PFSK-1 (cell line): ENCODE data around the gene ATP2B2.

Experiments used
- FOXP2 ChIP-seq: optimal IDR thresholded peaks from 2 replicates; pipeline ENCODE3; 2011; ENCODE audit warnings: borderline replicate concordance, control low read depth, inconsistent platforms; ENCODE audit not compliant: insufficient read depth; ENCODE audit errors: extremely low read length, extremely low read depth
- POLR2AphosphoS5 ChIP-seq: IDR thresholded peaks from 2 replicates; pipeline ENCODE4 v1.6.1; 2012; ENCODE audit warnings: low read depth, mild to moderate bottlenecking, control low read depth, low read length, moderate library complexity
- SIN3A ChIP-seq: IDR thresholded peaks from 2 replicates; pipeline ENCODE4 v1.6.1; 2012; ENCODE audit warnings: mild to moderate bottlenecking, low read length, moderate library complexity, borderline replicate concordance; ENCODE audit not compliant: insufficient read depth
- TAF1 ChIP-seq: IDR thresholded peaks from 2 replicates; pipeline ENCODE4 v1.6.1; 2012; ENCODE audit warnings: low read length, control low read depth, borderline replicate concordance; ENCODE audit not compliant: insufficient read depth
- TF ChIP-seq, protein P1 (sequence below), 2 experiments: IDR thresholded peaks; 2 replicates each; pipeline versions ENCODE4 v1.6.1 to v1.8.0; 2011 to 2012; ENCODE audit warnings: low read depth in 2 of 2, low read length in 2 of 2, control low read depth in 1 of 2, inconsistent platforms in 1 of 2, mild to moderate bottlenecking in 1 of 2, moderate library complexity in 1 of 2; ENCODE audit not compliant: insufficient read depth in 1 of 2

ATP2B2 gene

DNA sequence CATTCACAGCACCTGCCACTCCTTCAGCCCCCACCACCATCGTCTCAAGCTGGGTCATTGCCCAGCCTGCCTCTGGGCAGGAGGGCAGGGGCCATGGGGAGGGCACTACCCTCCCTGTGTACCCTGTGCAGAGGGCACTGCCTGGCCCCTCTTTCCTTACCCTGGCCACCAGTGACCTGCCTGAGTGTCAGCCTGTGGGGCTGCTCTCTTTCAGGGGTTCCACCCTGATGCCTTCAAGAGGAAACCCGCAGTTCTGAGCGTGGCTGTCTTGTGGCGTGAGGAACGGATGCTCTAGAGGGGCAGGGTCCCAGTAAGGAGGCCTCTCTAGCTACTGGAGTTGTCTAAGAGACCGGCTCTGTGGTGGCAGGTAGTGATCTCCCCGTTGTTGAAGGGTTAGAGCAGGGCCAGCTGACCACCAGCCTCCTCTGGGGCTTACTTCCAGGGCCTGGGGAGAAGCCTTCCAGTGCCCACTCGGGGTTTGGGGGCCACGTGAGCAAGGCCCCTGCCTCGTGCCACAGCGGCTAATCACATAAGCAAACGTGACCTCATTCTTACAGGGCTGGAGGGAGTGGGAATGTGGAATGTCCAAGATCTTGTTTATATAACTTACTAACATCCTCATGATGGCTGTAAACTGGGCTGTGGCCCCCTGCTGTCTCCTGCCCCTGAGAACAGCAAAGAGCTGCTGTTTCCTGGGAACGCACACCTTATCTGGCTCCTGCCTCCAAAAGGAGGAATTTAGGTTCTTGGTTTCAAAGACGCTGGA, 153.1 kb downstream of the ATP2B2 start:
- TF ChIP-seq, protein P1, sequence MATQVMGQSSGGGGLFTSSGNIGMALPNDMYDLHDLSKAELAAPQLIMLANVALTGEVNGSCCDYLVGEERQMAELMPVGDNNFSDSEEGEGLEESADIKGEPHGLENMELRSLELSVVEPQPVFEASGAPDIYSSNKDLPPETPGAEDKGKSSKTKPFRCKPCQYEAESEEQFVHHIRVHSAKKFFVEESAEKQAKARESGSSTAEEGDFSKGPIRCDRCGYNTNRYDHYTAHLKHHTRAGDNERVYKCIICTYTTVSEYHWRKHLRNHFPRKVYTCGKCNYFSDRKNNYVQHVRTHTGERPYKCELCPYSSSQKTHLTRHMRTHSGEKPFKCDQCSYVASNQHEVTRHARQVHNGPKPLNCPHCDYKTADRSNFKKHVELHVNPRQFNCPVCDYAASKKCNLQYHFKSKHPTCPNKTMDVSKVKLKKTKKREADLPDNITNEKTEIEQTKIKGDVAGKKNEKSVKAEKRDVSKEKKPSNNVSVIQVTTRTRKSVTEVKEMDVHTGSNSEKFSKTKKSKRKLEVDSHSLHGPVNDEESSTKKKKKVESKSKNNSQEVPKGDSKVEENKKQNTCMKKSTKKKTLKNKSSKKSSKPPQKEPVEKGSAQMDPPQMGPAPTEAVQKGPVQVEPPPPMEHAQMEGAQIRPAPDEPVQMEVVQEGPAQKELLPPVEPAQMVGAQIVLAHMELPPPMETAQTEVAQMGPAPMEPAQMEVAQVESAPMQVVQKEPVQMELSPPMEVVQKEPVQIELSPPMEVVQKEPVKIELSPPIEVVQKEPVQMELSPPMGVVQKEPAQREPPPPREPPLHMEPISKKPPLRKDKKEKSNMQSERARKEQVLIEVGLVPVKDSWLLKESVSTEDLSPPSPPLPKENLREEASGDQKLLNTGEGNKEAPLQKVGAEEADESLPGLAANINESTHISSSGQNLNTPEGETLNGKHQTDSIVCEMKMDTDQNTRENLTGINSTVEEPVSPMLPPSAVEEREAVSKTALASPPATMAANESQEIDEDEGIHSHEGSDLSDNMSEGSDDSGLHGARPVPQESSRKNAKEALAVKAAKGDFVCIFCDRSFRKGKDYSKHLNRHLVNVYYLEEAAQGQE (IDR thresholded peaks at IDR 0.05; ENCODE audit: insufficient read depth in 1 of 2, low read depth in 2 of 2, low read length in 2 of 2) = no peak
- TF ChIP-seq POLR2AphosphoS5 (no peak), SIN3A (no peak), TAF1 (no peak), FOXP2 (no peak)

DNA sequence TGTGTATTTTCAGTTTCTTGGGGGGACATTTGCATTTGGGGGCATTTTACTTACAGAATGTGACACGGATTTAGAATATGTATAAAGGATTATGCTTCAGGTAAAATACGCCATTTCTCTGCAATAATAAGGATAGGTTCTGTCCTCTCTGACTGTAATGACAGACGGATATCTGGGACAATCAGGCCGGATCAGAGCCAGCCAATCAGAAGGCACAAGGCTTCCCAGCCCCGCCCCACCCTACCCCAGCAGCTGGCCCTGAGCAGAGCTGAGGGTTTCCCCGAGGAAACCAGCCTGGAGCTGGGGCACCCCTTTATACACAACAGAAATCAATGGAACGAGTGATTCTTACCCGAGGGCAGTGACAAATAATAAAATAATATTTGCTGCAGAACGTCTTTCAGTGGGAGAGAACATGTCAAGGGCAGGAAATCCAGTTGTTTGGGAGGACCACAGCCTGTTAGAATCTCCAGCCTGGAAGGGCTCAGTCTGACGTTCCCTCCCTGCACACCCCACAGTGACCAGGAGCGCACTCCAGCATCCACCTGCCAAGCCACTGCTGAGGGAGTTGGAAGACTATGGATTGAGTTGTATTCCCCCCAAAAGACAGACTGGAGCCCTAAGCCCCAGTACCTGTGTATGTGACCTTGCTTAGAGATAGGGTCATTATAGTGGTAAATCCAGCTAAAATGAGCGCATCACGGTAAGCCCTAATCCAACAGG, 154.2 kb downstream of the ATP2B2 start:
- TF ChIP-seq TAF1 (no peak), POLR2AphosphoS5 (no peak), FOXP2 (no peak), SIN3A (no peak)
- TF ChIP-seq, protein P1 (IDR thresholded peaks at IDR 0.05; ENCODE audit: insufficient read depth in 1 of 2, low read depth in 2 of 2, low read length in 2 of 2) = no peak

DNA sequence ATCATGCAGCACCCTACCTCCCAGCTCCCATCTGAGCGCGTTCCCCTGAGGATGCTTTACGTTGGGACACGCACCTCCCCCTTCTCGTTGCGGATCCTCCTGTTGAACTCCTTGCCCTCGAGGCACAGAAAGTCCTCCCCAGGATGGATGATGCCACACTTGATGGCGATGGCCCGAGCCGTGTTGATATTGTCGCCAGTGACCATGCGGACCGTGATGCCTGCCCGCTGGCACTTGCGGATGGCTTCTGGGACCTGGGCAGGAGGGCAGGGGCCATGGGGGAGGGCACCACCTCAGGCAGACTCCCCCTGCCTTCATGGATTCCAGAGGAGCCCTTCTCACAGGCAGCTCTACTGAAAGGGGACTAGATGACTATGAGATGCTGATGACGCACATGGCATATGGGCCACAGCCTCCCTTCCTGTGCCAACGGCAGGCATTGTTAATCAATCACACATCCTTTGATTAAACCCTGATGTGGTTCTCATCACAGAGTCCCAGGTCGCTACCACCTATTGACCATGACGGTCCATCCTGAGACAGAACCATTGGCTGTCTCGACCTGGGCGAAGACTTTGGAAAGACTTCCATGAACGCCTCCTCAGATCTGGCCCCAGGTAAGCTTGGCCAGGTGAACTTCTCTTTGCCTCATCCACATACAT, 154.9 kb downstream of the ATP2B2 start:
- TF ChIP-seq TAF1 = no peak
- no peak for TF ChIP-seq POLR2AphosphoS5
- TF ChIP-seq, protein P1 (IDR thresholded peaks at IDR 0.05; ENCODE audit: insufficient read depth in 1 of 2, low read depth in 2 of 2, low read length in 2 of 2) = no peak
- no peak for TF ChIP-seq FOXP2
- no peak for TF ChIP-seq SIN3A

DNA sequence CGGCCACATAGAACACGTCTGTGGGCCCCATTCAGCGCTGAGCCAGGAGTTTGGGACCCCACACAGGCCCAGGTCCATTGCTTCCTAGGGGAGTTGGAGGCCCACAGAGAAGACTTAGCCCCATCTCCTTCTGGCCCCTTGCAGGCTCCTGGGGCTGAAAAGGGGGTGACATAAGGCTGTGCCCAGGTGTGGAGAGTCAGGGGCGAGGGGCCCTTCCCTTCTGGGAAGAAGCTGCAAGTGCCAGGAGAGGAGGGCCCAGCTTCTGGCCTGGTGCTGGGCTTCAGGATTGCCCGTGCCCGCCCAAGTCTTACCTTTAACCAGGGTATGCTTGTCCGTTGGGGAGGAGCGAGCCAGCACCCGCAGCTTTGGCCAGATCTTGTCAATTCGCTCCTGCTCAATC, 155.6 kb downstream of the ATP2B2 start:
- TF ChIP-seq, protein P1 (IDR thresholded peaks at IDR 0.05; ENCODE audit: insufficient read depth in 1 of 2, low read depth in 2 of 2, low read length in 2 of 2) = no peak
- TF ChIP-seq POLR2AphosphoS5 (no peak), SIN3A (no peak)
